Stimulated activated CD4-positive, alpha-beta T cell treated with anti-CD3 and anti-CD28 coated beads, Interleukin-1b, Interleukin-23, amount 100 ng/mL, for 1 hour (primary cell): Measurements from ENCODE around the gene TNFAIP3.
"Not testable (repeated sequence)": the region's sequence is repeated elsewhere in the genome, so short reads cannot be mapped to it uniquely, and the experiment has no call there.

Source experiments
- DNase-seq, 2 donors: peaks; one replicate each; pipeline ENCODE4 v3.0.0-alpha.2; 2020; ENCODE audit warnings: low read depth in 2 of 2

Gene TNFAIP3

DNA sequence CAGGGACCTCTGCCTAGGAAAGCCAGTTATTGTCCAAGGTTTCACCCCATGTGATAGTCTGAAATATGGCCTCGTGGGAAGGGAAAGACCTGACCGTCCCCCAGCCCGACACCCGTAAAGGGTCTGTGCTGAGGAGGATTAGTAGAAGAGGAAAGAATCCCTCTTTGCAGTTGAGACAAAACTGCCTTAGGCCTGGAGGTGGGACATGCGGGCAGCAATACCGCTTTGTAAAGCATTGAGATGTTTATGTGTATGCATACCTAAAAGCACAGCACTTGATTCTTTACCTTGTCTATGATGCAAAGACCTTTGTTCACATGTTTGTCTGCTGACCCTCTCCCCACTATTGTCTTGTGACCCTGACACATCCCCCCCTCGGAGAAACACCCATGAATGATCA lies 22.3 kb upstream of the TNFAIP3 start:
- not testable (repeated sequence) for DNase-seq

DNA sequence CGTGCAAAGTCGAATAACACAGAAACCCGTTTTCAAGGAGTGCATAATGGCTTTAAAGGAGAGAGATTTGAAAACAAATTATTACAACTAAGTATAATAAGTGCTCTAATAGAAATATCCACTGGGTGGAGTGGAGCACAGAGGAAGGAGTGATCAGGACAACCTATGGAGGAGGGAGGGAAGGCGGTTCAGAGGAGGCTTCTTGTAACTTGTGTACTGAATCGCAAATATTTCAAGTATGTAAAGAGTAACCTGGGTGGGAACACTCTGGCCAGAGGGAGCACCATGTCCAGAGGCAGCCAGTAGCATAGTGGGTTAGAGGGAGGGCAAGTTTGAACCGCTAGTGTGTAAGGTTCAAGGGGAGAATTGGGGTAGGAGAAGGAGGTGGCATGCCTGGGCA lies 21.6 kb upstream of the TNFAIP3 start:
- no peak for DNase-seq

DNA sequence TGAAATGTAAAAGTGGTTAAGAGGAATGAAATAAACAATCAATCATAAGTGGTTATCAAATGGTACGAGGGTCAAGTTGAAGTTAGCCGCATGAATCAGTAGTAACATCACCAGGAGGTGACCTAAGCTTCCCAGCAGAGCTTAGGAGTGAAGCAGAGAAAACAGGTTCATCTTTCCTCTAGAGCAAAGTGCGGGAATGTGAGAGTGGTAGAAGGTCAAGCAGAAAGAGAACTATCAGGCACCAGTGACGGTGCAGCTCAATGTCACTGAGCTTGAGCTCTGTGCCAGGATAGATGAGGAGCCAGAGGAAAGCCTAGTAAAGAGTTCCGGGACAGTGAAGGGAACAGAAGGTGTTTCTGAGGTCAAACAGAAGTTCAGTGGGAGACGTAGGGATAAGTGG lies 20.8 kb upstream of the TNFAIP3 start:
- DNase-seq, result no peak

DNA sequence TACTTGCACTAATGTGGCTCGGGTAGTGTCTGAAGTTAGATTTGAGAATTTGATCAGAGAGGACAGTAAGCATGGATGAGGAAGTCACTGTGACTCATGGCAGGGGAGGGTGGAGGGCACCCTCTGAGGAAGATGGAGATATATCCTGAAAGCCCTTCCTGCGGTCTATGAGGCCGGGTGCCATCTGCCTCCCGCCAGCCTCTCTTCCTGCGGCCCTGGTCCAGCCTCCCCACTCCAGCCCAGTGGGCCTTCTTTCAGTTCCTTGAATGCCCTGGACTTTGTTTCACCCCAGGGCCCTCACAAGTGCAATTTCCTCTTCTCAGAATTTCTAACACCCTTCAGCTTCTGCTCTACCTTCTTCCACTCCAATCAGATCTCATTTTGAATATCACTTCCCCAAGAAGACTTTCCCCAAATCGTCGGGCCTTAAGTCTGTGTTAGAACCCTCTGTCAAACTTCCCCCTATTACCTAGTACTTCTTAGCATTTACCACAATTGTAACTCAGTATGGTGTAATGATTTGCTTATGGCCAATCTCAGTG lies 20.2 kb upstream of the TNFAIP3 start:
- DNase-seq, result no peak

DNA sequence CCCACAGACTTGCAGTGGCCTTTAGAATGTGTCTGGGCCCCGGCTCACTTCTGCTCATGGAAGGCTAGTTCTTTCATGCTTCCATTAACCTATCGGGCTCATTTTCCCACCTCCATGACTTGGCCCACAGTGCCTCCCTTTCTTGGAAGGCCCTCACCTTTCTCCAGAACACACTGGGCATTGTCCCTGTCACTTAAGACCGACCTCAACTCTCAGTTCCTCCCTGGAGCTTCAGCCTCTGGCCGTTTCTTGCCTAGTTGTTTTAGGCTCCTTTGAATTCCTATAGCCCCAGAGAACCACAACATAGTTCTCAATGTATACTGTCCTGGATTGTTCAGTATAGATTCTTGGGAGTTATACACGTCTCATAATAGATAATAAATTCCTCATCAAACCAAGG lies 19.3 kb upstream of the TNFAIP3 start:
- no peak for DNase-seq

DNA sequence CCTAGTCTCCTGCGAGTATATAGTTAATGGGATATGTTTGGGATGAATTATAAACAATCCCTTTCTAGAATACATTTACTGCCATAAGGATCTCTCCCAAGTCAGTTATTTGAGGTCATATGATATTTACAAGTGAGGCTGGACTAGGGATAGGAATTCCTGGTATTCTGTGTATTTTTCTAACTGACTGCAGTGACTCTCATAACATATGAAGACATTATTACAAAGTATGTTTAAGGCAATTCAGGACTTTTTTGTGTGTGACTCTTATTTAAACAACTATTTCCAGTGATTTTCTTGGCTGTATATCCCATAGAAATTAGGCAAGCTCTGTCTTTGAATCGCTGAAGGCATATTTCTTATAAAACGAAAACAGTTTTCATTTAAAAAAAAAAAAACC lies 18.4 kb upstream of the TNFAIP3 start:
- no peak for DNase-seq

DNA sequence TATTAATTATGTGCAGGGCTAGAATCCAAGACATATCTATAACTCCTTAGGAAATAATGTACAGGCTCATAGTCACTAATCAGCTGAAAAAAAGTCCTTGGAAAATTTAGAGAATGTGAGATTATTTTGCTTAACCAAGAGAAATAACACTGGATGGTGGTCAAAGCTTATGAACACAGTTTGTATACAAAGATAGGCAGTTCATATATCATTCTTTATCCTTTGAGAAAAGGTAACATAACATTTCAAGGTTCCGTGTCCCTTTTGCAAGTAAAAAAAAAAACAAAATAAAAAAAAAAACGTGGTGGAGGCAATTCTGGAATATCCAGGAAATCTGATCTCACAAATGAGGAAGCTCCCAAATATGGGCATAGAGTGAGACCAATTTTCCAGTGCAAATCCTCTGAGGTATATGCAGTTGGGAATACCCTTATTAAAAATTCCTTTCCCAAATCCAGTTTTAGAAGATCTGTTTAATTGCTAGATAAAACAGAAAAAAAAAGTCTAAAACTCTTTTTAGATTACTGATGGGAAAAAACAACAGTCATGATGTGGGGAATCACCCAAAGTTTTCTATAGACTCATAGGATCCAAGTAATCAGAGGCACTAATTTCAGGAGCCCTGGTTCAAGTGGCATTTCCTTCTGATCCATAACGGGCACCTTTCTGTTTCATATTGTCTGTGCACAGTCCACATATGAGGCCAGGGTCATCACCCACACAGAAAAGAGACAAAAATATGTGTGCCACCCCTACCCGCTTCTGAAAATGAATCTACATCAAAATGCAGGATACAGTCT lies 17.7 kb upstream of the TNFAIP3 start:
- DNase-seq, result no peak

DNA sequence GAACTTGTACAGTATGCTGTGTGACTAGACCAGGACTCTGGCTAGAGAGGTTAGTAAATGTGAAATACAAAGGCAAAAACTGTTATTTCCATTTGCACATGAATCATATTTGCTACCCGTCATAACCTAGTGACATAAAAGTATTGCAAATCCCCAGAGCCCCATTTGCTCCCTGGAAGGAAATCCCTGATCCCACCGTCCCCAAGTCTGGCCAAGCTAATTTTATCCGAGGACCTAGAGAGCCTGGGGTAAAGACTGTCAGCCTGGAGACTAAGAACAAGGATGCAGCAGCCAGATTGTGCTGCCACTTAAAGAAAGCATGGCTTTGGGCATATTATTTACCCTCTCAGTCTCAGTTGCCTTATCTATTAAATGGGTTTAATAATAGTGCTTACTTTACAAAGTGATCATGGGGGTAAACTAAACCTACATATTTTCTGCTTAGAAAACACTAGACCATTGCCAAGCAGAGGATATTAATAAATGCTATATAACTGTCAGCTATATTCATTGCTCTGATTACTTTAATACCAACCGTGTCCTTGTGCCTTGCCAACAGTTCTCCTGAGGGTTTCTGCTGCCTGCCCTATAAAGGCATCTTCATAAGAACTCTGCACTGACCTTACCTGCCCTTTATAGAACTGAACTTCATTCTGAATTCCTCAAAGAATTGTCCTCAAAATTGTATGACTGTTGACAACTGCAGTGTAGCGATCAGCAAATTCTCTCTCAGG lies 16.9 kb upstream of the TNFAIP3 start:
- no peak for DNase-seq

DNA sequence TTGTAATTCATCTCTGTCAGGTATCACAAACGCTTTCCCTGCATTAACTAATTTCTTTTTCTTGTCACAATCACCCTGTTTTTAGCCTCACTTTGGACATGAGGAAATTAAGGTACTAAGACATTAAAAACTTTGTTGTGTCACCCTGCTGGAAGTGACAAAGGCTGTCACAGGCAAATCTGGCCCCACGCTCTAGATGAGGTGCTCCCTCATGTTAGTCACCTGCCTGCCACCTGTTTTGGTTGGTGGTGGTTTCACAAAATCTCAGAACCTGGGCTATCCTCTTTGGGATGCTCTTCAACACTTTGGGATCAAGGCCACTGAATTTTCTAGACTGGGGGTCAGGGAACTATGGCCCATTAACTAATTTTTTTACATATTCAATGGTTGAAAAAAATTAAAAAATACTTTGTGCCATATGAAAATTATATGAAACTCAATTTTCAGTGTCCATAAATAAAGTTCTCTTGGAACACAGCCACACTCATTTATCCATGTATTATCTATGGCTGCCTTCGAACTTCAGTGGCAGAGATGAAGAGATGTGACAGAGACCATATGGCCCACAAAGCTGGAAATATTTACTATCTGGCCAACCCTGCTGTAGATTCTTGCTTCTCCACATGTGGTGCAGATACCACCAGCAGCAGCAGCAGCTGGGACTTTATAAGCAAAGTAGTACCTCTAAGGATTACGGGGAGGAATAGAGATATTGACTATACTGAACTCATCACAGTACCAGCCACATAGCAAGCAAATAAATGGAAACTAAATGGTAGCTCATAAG lies 16.1 kb upstream of the TNFAIP3 start:
- no peak for DNase-seq

DNA sequence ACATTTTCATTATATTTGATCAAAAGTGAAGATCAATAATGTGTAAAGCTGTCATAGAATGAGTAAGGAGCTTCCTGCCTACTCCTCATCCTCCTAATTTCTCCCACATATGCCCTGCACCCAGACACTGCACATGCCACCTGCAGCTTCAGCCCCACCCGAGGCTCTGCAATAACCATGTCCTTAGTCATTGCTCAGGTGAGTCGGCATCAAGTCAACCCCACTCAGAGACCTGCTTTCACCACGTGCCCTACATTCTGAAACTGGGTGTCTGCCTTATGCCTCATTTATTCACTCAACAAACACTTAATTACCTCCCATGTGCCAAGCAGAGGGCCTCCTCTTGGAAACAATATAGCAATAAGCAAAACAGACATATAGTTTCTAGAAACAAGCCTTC lies 15.4 kb upstream of the TNFAIP3 start:
- DNase-seq, result no peak

DNA sequence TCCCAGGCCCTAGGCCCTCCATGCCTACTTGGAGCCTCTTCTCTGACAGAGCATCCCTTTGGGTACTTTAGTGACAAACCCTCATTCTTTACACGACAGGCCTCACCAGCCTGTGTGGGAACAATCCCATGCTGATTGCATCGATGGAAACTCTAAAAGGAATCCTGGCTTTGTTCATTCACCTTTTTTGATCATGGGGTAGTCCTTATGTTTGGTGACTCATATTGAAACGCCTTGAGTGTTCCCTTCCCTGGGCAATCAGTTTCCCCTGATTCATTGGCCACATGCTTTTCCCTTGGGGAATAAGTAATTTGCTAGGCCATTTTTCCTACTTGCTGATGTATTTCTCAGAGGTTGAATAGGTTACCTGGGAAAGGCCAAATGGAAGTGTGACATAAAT lies 14.7 kb upstream of the TNFAIP3 start:
- no peak for DNase-seq

DNA sequence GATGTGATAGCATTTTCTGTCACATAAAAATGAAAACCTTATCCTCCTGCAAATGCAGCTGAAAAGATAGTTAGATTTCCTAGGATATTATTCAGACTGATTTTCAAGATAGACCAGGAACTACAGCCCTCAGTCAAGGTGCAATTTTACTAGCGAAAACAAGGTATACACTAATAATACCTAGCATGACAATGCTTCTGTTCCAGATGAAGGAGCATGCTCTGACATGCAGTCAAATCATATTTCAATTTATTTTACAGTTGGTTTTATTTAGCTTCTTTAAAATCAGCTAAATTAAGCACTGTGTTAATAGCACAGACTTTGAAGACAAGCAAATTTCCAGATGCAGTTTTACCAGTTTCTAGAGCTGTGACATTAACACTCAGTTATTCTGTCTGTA lies 14.2 kb upstream of the TNFAIP3 start:
- DNase-seq, result no peak

DNA sequence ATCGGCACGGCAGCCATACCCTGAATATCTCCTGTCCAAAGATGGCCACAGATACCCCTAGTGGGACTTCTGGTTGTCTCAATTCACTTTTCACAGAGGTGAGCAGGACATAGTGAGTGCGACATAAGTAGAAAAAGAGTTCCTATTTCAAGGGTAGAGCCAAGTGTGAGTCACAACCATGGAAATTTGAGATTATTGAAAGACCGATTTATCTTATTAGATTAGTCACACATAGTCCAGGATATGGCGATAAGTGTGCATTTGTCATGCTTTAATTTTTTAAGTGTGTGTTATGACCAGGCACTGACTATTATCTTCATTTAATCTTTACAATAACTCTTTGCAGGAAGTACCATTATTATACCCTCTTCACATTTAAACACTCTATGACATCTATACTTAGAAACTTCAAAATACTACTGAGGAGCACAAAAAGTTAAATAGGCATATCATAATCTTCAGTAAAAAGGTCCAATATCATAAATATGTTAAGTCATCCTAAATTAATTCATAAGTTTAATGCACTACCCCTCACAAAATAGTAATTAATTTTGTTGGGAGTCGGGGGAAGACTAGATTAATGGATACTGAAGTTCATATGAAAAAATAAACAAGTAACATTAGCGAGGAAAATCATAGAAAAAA lies 13.4 kb upstream of the TNFAIP3 start:
- no peak for DNase-seq

DNA sequence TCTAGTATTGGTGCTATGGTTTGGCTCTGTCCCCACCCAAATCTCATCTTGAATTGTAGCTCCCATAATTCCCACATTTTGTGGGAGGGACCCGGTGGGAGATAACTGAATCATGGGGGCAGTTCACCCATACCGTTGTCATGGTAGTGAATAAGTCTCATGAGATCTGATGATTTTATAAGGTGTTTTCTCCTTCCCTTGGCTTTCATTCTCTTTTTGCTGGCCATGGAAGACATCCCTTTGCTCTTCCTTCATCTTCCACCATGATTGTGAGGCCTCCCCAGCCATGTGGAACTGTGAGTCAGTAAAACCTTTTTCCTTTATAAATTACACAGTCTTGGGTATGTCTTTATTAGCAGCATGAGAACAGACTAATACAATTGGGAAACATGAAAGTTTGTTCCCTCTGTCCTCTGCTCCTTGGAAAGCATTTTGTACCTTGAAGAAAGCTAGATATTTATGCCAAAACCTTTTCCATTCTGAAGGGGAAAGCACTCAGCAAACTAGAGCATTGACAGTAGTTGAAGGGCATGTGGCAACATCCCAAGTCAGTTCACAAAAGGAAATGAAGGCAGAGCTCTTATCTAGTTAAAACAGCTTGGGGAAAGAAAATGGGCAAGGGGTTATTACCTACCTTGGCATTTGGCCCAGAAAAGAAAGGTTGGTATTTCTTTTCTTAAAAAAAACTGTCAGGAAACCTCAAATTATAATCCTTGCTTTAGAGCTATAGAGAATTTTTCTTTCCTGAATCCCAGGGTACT lies 10.7 kb upstream of the TNFAIP3 start:
- no peak for DNase-seq

DNA sequence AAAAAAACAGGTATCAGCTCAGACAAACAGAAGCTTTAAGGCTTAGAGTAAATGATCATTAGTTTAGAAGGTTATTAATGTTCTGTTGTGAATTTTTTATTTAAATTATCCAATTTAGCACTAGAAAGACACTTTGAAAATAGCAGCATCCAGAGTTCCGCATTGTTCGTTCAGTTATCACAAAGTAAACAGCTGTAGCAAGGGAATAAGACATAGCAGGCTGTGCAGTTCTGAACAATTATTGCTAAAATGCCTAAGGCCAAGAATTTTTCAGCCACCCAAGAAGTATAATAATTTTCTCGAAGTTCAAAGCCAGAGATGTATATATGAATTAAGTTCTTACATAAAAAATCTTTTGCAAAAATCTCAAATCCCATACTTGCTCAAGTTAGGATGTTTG lies 8.0 kb upstream of the TNFAIP3 start:
- no peak for DNase-seq

DNA sequence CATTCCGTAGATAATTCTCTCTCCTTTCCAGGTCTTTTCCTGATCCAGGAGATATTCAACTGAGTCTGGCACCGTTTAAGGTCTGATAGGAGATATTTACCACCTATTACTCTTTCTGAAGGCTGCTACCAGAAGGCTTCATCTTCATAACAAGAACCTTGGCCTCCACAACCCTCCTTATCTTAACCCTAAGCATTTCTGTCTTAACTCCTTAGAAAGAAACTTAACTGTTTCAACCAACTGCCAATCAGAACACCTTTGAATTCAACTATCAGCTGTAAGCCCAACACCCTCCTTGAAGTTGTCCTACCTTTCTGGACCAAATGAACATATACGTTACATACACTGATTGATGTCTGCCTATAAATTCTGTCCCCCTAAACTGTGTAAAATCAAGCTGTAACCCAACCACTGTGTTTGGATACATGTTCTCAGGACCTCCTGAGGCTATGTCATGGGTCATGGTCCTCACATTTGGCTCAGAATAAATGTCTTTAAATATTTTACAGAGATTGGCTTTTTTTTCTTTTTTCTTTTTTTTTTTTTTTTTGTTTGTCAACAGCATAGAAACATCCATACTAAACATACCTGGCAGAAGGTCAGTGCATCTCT lies 6.6 kb upstream of the TNFAIP3 start:
- no peak for DNase-seq

DNA sequence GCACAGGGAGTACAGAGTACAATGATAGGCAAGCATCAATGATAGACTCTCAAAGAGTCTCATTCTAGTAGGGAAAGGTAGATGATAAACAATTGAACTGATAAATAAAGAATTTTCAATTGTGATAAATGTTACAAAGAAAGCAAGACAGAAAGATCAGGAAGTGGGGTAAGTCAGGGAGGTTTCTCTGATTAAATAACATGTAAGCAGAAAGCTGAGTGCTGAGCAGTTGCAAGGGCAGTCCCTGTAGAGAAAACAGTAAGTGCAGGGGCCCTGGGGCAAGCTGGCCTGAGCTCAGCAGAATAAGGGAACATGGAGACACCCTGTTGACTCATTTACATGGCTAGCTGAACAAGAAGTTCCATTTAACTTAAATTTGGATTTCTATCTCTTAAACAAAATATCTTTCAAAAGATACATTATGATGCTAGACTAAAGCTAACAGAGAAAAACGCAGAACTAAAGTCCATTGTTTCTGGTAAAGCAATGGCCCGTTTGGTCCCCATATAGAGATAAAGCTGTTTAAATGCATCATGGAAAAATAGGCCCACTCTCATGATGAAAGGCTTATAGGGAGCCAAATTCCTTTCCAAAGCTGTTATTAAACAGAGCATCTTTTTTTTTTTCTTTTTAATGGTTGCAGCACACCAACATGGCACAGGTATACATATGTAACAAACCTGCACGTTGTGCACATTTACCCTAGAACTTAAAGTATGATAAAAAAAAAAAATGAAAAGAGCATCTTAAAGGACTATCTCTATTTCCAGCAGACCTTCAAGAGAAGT lies 5.3 kb upstream of the TNFAIP3 start:
- DNase-seq, result no peak

DNA sequence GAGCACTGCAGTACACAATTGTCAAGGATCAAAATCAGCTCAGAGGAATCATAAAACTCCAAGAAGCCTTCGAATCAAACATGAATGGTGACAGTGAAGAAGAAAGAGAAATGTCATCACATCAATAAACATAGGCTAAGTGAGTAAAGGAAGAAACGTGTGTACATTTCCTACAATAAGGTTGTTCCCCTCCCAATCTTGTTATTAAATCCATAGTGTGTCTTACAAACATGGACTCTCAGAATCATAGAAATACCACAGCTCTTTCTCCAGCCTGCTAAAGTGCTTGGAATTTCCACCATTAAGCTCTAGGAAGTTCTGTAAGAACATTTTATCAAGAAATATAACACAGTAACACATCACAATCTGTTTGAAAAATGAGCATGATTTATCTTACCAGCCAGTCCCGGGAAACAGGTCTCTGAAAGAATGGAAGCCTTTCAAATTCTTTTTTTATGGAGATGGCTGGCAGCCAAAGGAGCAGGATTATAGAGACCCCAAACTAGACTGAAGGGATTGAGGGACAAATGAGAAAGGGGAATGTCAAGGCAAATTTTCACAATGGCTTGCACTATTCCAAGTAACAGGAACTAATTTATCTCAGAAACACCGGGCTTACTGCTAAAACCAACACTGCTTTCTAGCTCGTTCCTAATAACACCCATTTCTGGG lies 4.5 kb upstream of the TNFAIP3 start:
- DNase-seq, result no peak

DNA sequence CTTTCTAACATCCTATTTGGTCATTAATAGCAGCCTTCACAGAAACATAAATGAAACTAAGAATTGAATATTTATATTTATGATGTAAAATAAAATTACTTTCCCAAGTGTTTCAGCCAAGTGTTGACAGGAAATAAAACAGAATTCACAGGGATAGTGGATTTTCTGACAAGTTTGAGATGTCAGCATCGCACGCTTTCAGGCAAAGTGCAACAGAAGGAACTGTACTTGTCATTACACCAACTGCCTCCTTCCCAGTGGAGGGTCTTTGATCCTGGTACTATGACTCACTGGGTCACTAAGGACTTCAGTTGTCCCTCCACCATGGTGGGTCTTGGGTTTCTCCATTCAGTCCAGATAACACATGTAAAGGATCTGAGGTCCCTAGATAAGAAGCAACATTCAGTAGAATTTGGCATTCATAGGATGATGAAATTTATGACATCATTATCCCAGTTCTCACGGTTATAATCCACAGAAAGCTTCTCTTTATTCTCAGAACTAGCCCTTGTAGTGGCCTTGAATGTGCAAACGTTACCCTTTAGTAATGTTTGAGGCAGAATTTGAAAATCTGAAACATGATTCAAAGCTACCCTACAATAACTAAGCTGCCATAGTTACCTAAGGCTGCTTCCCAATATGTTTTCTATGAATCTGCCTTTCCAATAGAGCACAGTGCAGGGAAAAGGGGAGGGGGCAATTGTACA lies 3.8 kb upstream of the TNFAIP3 start:
- no peak for DNase-seq
